ENCODE results near the gene TMC8. TPM values are rescaled to one million over a fixed set of nuclear protein-coding genes. Genes with fewer than 3 reads are reported as not detected.

Gene TMC8
- total and polyA plus RNA-seq, 2 donors (not counting 3 experiments of a cell fraction or from before 2014, with no cell fraction given) = 0.07 to 1.3 TPM

DNA sequence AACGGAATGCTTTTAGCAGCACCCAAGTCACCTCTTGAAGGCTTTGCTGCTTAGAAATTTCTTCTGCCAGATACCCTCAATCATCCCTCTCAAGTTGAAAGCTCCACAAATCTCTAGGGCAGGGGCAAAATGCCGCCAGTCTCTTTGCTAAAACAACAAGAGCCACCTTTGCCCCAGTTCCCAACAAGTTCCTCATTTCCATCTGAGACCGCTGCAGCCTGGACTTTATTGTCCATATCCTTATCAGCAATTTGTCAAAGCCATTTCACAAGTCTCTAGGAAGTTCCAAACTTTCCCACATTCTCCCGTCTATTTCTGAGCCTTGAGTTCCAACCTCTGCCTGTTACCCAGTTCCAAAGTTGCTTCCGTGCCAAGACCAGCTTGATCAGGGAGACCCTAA is 29.5 kb upstream of the TMC8 start:
- H3K9ac ChIP-seq (replicated peaks; ENCODE audit: extremely low read depth, insufficient read depth, low read length) = no peak overlapping the region
- no peaks in the 10 kb centered on the region for H3K4me1 ChIP-seq (ENCODE audit: control insufficient read depth, extremely low read depth, insufficient read depth, low read length)
- no peaks in the 10 kb centered on the region for H4K20me1 ChIP-seq (replicated peaks; ENCODE audit: control insufficient read depth, extremely low read depth, insufficient read depth, low read length)
- FAIRE-seq (no peak), DNase-seq (ENCODE audit: low read depth, low spot score) (no peak)
- ChIA-PET CTCF (interaction anchor here (5.0 kb wide), 1 partner anchor 17 kb away, joined by 20 read pairs; no protein-coding TSS in a partner anchor), POLR2A (no interaction called here)
- H3K9me1 ChIP-seq (replicated peaks; ENCODE audit: control insufficient read depth, extremely low read depth, insufficient read depth, low read length) = no peaks in the 10 kb centered on the region
- intact Hi-C loops (cut with micrococcal nuclease) (no loop called here), dilution Hi-C loops (cut with MboI; ENCODE audit: extremely low pct_ligation_motif_present, low sequenced_read_pairs) (no loop called here)
- H3K27me3 ChIP-seq (ENCODE audit: control insufficient read depth in 2 of 2, insufficient read depth in 2 of 2, low read length in 2 of 2) = no peaks in the 10 kb centered on the region
- H3K79me2 ChIP-seq (ENCODE audit: control insufficient read depth, insufficient read depth, low read length) = no peaks in the 10 kb centered on the region
- no TSS peak for BruUV-seq (replicated peaks)
- no peak overlapping the region for H3K4me2 ChIP-seq (ENCODE audit: insufficient read depth, low read length)
- H2AFZ ChIP-seq (ENCODE audit: low read depth, low read length) = no peak overlapping the region
- no peaks in the 10 kb centered on the region for H3K9me3 ChIP-seq (replicated peaks; ENCODE audit: control insufficient read depth, insufficient read depth, low read length)
- H3K4me3 ChIP-seq (replicated peaks in 1 of 3; ENCODE audit: insufficient read depth in 1 of 3, low read depth in 1 of 3, low read length in 3 of 3) = no peak overlapping the region
- H3K27ac ChIP-seq (ENCODE audit: insufficient read depth, low read depth, low read length) = no peak overlapping the region
- TF ChIP-seq JUN (IDR thresholded peaks at IDR 0.05; ENCODE audit: borderline replicate concordance, insufficient read depth, insufficient read length, low read depth) (no peak), GATA2 (IDR thresholded peaks at IDR 0.05; ENCODE audit: insufficient read depth, insufficient read length, low read depth, low read length) (no peak), POLR2AphosphoS5 (IDR thresholded peaks at IDR 0.05; ENCODE audit: insufficient read depth, low read depth, low read length) (no peak), FOS (IDR thresholded peaks at IDR 0.05; ENCODE audit: borderline replicate concordance, insufficient read depth, low read length) (no peak)
- peaks cover 0 to 23% of the 10 kb centered on the region in 2 experiments for H3K36me3 ChIP-seq (ENCODE audit: control insufficient read depth in 2 of 2, extremely low read depth in 1 of 2, insufficient read depth in 2 of 2, low read length in 2 of 2)

DNA sequence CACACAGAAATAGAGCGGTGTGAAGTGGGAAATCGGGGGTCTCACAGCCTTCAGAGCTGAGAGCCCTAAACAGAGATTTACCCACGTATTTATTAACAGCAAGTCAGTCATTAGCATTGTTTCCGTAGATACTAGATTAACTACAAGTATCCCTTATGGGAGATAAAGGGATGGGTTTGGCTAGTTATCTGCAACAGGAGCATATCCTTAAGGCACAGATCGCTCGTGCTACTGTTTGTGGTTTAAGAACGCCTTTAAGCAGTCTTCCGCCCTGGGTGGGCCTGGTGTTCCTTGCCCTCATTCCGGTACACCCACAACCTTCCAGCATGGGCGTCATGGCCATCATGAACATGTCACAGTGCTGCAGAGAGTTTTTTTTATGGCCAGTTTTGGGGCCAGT is 29.0 kb upstream of the TMC8 start:
- intact Hi-C loops (cut with micrococcal nuclease) = no loop called here

More for the DNA sequence above, 29.0 kb upstream of the TMC8 start:
- Histone ChIP-seq H2AFZ (ENCODE audit: low read depth, low read length) (no peak overlapping the region), H3K9ac (replicated peaks; ENCODE audit: extremely low read depth, insufficient read depth, low read length) (no peak overlapping the region), H3K27me3 (ENCODE audit: control insufficient read depth in 2 of 2, insufficient read depth in 2 of 2, low read length in 2 of 2) (no peaks in the 10 kb centered on the region), H3K4me3 (replicated peaks in 1 of 3; ENCODE audit: insufficient read depth in 1 of 3, low read depth in 1 of 3, low read length in 3 of 3) (no peak overlapping the region), H4K20me1 (replicated peaks; ENCODE audit: control insufficient read depth, extremely low read depth, insufficient read depth, low read length) (no peaks in the 10 kb centered on the region), H3K9me3 (replicated peaks; ENCODE audit: control insufficient read depth, insufficient read depth, low read length) (no peaks in the 10 kb centered on the region), H3K9me1 (replicated peaks; ENCODE audit: control insufficient read depth, extremely low read depth, insufficient read depth, low read length) (no peaks in the 10 kb centered on the region), H3K79me2 (ENCODE audit: control insufficient read depth, insufficient read depth, low read length) (no peaks in the 10 kb centered on the region), H3K36me3 (ENCODE audit: control insufficient read depth in 2 of 2, extremely low read depth in 1 of 2, insufficient read depth in 2 of 2, low read length in 2 of 2) (peaks cover 0 to 22% of the 10 kb centered on the region in 2 experiments), H3K27ac (ENCODE audit: insufficient read depth, low read depth, low read length) (no peak overlapping the region), H3K4me2 (ENCODE audit: insufficient read depth, low read length) (no peak overlapping the region), H3K4me1 (ENCODE audit: control insufficient read depth, extremely low read depth, insufficient read depth, low read length) (no peaks in the 10 kb centered on the region)
- FAIRE-seq = no peak
- CTCF ChIA-PET = interaction anchor here (5.0 kb wide), 1 partner anchor 17 kb away, joined by 20 read pairs; no protein-coding TSS in a partner anchor
- DNase-seq (ENCODE audit: low read depth, low spot score) = no peak
- dilution Hi-C loops (cut with MboI; ENCODE audit: extremely low pct_ligation_motif_present, low sequenced_read_pairs) = no loop called here
- TF ChIP-seq, protein P1, sequence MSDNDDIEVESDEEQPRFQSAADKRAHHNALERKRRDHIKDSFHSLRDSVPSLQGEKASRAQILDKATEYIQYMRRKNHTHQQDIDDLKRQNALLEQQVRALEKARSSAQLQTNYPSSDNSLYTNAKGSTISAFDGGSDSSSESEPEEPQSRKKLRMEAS (IDR thresholded peaks at IDR 0.05; ENCODE audit: insufficient read depth, insufficient read length) = no peak
- no peak for TF ChIP-seq GATA2 (IDR thresholded peaks at IDR 0.05; ENCODE audit: insufficient read depth, insufficient read length, low read depth, low read length)
- no peak for TF ChIP-seq JUN (IDR thresholded peaks at IDR 0.05; ENCODE audit: borderline replicate concordance, insufficient read depth, insufficient read length, low read depth)
- TF ChIP-seq, protein P2, sequence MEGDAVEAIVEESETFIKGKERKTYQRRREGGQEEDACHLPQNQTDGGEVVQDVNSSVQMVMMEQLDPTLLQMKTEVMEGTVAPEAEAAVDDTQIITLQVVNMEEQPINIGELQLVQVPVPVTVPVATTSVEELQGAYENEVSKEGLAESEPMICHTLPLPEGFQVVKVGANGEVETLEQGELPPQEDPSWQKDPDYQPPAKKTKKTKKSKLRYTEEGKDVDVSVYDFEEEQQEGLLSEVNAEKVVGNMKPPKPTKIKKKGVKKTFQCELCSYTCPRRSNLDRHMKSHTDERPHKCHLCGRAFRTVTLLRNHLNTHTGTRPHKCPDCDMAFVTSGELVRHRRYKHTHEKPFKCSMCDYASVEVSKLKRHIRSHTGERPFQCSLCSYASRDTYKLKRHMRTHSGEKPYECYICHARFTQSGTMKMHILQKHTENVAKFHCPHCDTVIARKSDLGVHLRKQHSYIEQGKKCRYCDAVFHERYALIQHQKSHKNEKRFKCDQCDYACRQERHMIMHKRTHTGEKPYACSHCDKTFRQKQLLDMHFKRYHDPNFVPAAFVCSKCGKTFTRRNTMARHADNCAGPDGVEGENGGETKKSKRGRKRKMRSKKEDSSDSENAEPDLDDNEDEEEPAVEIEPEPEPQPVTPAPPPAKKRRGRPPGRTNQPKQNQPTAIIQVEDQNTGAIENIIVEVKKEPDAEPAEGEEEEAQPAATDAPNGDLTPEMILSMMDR (IDR thresholded peaks at IDR 0.05; ENCODE audit: extremely low read depth in 1 of 2, insufficient read depth in 1 of 2, low read depth in 1 of 2, low read length in 2 of 2) = no peak
- POLR2A ChIA-PET = no interaction called here
- BruUV-seq (replicated peaks) = no TSS peak
